Activated CD8-positive, alpha-beta memory T cell treated with anti-CD3 and anti-CD28 coated beads, Interleukin-2, amount 50 U/mL, for 24 hours (primary cell): ENCODE results near the gene GFPT2.

ENCODE experiments used
- DNase-seq: peaks from one replicate; pipeline ENCODE4 v3.0.0-alpha.2; 2020; ENCODE audit errors: extremely low read depth

The GFPT2 gene

DNA sequence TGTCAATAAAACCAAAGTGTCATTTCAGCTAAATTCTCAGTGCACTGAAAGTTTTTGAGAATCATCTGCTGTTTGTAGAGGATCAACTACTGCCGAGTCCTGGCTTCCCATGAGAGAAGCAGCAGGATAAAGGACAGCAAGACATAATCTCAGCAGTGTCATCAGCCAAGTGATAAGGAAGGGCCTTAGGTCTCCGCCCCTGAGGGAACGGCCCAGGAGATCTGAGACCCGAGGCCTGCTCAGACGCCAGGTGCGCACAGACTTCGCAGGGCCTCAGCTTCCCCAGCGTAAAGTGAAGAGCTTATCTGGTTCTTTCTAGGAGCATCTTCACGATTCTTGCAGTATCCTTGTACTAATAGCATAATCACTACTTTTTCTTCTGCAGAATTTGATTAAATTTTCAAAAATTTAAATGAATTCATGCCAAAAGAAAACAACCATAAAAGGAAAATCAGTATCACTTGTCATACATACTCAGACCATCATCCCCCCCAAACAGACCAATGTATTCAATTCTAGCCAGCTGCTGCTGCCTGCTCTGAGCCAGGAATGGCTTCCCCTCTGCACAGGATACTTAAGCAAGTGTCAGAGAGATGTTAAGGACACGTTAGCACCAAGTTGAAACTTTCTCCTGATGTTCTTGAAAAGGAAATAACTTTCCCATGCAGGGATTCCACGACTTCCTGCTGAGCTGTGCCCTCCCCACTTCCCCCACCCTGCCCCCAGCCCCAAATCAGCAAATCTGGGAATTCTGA, 2.2 kb downstream of the GFPT2 start:
- DNase-seq = no peak

GRCh38 chr5:180350296-180350695, 2.8 kb downstream of the GFPT2 start:
- no peak for DNase-seq

DNA sequence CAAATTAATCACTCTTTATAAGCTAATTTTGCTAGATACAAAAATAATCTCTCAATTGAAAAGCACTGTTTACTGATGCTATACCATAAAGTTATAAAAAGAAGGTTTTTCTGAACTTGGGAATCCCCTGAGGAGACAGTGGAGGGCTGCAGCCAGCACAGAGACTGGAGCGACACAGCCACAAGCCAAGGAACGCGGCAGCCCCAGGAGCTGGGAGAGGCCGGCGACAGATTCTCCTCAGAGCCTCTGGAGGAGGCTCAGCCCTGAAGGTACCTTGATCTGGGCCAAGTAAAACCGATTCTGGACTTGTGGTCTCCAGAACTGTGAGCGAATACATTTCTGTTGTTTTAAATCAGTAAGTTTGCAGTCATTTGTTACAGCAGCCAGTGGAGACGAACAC, 3.7 kb downstream of the GFPT2 start:
- no peak for DNase-seq

GRCh38 chr5:180348336-180348735, 4.8 kb downstream of the GFPT2 start:
- DNase-seq = no peak

- no peak for DNase-seq
Observed at GRCh38 chr5:180347702-180348101, 5.4 kb downstream of the GFPT2 start.

DNA sequence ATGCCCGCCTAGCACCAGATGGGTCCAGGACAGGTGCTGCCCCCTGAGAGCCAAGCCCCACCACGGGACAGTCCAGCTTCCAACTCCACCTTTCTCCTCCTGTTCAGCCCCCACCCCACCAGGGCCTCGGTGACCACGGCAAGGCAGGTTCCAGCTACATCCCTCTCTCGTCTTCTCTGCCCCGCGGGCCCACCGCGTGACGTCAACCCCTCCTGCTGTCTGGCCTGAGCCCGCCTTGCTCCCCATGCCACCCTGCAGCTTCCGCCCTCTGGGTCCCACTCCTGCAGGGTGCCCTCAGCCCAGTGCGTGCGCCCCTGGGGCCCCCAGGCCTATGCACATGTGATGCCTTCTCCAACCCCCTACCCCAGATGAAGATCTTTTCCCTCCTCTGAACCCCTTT, 6.8 kb downstream of the GFPT2 start:
- DNase-seq = no peak

- DNase-seq = no peak
Observed at GRCh38 chr5:180345781-180346180, 7.4 kb downstream of the GFPT2 start.

DNA sequence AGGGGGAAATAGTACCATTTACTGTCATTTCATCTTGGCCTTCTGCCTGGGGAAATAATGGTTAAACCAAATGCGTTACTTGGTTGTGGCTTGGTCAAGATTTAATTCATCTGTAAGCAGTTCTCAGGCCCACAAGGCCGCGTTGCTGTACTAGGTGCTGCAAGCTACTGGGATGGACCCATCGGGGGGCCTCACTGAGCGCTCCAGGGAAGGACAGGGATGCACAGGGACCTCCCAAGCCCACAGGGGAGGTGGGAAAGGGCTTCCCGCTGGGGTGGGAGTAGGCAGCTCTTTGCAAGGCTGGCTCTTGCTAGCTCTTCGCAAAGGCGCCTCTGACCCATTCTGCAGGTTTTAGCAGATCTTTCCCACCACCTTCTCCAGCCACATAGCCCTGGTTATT, 8.0 kb downstream of the GFPT2 start:
- DNase-seq = no peak

DNA sequence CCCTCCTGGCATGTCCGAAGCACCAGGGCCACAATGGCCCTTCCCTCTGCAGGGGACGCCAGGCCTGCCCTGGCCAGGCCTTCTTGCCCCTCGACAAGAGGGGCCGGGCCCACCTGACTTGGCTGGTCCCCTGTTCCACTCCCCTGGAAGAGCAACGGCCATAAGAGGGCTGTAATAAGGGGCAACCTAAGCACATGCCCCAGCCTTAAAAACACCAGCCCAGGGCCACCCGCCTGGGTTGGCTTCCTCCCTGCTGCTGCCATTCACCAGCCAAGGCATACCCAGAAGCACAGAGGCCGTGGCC, 8.5 kb downstream of the GFPT2 start:
- no peak for DNase-seq

DNA sequence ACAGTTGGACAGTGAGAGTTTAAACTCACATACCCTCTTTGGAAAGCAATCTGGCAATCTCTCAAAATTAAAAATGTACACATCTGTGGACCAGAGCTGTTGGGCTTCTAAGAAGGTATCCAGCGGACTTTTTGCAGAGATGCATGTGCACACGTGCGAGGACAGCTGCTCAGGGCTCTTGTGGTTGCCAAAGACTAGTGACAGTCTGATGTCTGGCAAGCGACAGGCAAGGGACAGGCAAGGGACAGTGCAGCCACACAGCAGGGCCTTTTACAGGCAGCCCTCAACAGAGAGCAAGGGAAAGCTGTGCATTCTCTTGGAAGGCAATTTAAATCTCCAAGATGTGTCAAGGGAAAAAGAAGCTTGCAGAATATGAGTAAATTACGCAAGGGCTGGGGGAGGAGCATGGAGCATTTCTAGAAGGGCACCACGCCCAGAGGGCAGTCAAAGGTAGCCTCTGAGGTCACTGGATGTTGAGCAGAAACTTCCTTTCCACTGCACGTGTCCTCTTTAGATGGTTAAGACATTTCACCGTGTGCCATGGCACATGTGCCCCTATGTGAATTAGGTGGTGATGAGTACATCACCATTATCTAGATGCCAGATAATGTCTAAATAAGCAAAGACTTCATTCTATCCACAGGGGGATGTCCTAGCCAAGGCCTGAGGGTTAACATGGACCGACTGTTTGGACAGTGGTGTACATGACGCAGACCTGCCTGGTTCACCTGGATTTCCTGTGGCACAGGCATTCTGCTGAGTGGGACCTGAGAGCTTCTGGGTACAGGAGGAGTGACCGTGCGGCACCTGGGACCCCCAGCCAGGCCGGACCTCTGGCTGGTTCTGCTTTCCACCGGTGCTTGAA, 9.1 kb downstream of the GFPT2 start:
- no peak for DNase-seq

DNA sequence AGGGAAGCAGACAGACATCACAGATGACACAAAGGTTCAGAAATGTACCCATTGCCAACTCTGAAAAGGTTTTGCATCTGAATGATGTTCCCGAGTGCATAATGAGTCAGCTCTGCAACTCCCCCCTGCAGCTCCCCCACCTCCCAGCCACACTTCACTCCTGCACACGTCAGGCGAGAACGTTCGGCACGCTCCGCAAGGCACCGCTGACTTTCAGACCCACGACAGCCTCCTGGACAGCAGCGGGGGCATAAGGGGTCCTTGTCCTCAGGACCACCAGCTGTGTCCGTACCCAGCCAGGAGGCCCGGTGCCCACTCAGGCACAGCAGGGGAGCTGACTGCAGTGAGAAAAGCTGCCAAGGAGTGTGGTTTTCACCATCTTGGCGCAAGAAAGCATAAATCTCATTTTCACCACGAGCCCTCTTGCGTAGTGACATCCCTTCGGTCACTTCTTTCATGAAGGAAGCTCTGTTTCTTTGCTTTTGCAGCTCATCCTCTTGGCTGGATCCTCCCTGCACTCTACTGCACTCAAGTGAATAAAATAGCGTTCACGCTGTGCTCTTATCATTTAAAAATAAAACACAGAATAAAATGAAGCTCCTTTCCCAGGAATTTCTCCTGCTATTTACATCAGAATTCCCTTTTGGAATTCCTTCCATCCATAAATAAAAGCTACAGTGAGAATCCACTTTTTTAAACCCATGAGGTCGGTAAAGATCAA, 9.9 kb downstream of the GFPT2 start:
- no peak for DNase-seq

DNA sequence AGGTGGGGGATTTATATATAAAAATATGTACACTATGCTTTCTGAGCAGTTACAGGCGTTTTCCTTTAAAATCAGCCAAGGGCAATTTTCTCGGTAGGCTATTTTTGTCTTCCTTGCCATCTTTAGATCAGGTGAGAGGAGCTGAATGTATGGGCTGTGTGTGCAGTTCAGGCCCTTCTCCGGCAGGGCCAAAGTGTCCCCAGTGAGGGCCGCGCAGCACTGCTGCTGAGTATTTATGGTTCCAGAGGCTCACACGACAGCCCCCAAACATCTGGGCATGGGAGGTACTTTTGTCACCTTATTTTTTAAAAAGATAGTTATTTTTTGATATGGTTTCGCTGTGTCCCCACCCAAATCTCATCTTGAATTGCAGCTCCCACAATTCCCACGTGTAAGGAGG, 11.5 kb downstream of the GFPT2 start:
- no peak for DNase-seq

GRCh38 chr5:180340856-180341255, 12.3 kb downstream of the GFPT2 start:
- DNase-seq = no peak

GRCh38 chr5:180339583-180340183, 13.5 kb downstream of the GFPT2 start:
- DNase-seq = no peak

DNA sequence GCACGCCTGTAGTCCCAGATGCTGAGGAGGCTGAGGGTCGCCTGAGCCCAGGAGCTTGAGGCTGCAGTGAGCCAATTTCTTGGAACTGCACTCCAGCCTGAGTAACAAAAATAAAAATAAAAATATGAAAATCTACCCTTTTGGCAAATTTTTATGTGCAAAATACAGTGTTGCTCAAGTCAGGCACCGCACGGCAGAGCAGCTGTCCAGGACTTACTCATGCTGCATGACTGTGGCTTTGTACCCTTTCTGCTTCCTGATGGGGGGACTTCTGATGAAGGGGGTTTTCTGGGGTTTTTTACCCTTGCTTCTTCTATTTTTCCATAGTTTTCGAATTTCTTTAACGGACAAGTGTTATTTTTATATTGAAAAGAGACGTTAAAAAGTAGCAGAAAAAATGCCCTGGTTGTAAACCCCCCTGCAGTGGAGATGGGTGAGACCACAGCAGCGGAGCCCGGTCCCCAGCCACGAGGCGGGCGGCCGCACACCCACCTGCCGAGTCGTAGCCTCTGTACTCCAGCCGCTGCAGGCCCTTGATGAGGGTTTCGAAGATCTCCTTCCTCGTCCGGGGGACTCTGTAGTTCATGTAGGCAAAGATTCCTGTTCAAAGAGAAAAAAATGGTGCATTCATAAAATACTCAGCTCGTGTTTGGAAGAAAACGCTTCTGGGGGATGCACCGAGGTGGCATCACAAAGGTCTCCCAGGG, 15.0 kb downstream of the GFPT2 start:
- no peak for DNase-seq

DNA sequence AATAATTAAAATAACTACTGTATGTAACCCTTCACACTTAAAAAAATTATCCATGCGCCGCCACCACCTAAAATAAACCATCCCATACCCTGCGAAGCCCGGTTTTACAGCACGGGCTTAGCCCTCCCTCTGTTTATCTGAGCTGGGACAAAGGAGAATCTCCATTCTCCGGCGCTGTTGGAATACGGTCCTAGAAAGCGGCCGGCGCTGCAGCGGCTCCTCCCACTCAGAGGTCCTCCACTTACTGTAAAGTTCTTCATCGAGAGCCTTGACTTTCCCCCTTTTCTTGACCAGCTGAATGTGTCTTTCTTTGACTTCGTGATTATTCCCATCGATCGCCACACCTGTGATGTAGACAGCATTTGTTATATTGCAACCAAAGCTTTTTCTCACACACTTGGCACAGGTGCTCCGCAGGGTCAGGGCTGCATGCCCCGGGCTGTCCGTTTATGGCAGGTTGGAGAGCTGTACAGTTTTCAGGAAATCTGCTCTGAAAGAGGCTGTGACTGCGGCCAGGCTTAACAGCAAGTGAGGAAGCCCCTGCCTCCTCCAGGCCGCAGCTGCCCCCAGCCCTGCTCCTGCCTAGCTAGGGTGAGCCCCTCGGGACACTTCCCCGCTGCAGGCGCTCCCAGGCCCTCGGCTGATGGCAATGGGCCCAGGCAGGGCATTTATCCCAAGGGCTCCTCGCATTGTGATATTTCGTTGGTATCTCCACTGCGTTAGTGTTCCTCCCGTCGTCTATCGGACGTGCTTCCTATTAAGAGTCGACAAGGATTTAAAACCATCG, 16.7 kb downstream of the GFPT2 start:
- no peak for DNase-seq

DNA sequence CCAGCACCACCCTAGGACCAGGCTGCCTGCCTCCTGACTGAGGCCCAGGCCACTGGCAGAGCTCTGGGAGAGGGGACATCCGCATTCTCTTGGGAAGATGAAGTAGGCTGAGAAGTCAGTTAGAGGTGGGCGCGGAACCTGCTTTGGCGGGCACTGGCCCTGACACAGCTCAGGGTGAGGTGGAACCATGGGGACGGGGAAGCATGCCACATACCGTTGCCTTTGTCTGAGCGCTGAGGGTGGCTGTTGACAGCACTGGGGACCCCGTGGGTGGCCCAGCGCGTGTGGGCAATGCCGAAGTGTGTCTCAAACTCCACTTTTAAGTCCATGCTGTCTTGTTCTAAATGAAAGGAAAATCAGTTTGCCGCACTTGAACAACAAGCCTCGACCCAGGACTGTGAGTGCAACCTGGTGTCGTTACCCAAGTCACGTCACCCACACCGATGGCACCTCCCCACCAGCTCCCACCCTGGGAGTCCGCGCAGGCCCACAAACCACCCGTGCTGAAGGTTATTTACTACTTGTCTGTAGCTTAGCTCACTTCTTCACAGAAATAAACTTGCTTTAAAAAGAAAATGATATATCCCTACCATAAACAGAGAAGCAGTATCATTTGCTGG, 17.4 kb downstream of the GFPT2 start:
- no peak for DNase-seq

- no peak for DNase-seq
Observed at GRCh38 chr5:180334751-180335613, 18.2 kb downstream of the GFPT2 start.

- DNase-seq = no peak
Observed at GRCh38 chr5:180334176-180334575, 19.0 kb downstream of the GFPT2 start.
